GM20000 (cell line): ENCODE data around the gene NPHP4.

Experiments
- DNase-seq: peaks from one replicate; pipeline ENCODE4 v3.0.0; 2012; ENCODE audit warnings: low spot score
- CTCF ChIP-seq: IDR thresholded peaks from 2 replicates; pipeline ENCODE4 v1.5.1; 2012; ENCODE audit warnings: mild to moderate bottlenecking, control low read depth; ENCODE audit errors: extremely low read depth, missing control alignments

Gene NPHP4

GRCh38 chr1:5970610-5971273 lies 21.5 kb downstream of the NPHP4 start:
- DNase-seq: no peak
- no peak for TF ChIP-seq CTCF

GRCh38 chr1:5969168-5969567 lies 23.1 kb downstream of the NPHP4 start:
- TF ChIP-seq CTCF: no peak
- no peak for DNase-seq

GRCh38 chr1:5968161-5968736 lies 24.0 kb downstream of the NPHP4 start:
- TF ChIP-seq CTCF: no peak
- DNase-seq: no peak

GRCh38 chr1:5967351-5968160 lies 24.7 kb downstream of the NPHP4 start:
- no peak for DNase-seq
- no peak for TF ChIP-seq CTCF

- TF ChIP-seq CTCF: no peak
- no peak for DNase-seq
Observed at GRCh38 chr1:5966543-5967205, 25.6 kb downstream of the NPHP4 start.

GRCh38 chr1:5965586-5966131 lies 26.6 kb downstream of the NPHP4 start:
- no peak for TF ChIP-seq CTCF
- no peak for DNase-seq
